WTC11 (cell line): ENCODE measurements around the gene HDGF.

Experiments used
- CBFB ChIP-seq: sonication (generic); formaldehyde crosslinking; IDR thresholded peaks from 2 replicates; pipeline ENCODE4 v1.8.1; 2022; ENCODE audit warnings: mild to moderate bottlenecking, low read depth, missing genetic modification reagents
- FOXK1 ChIP-seq: sonication (generic); formaldehyde crosslinking; IDR thresholded peaks from 2 replicates; pipeline ENCODE4 v1.8.0; 2022; ENCODE audit warnings: mild to moderate bottlenecking, moderate library complexity, missing genetic modification reagents
- HMGA2 ChIP-seq: fragments of 250-450 bp; sonication (Bioruptor Pico); IDR thresholded peaks from 2 replicates; pipeline ENCODE4 v1.4.0; 2021; ENCODE audit warnings: mild to moderate bottlenecking, moderate library complexity
- NFYB ChIP-seq: sonication (generic); formaldehyde crosslinking; conservative IDR thresholded peaks from 2 replicates; pipeline ENCODE4 v1.8.0; 2022; ENCODE audit warnings: low read depth, missing genetic modification reagents
- NR2C2 ChIP-seq: sonication (generic); formaldehyde crosslinking; IDR thresholded peaks from 2 replicates; pipeline ENCODE4 v1.8.0; 2022; ENCODE audit warnings: mild to moderate bottlenecking, missing genetic modification reagents
- RELA ChIP-seq: sonication (generic); formaldehyde crosslinking; IDR thresholded peaks from 2 replicates; pipeline ENCODE4 v1.8.1; 2022; ENCODE audit warnings: missing genetic modification reagents, mild to moderate bottlenecking, borderline replicate concordance
- SP1 ChIP-seq: sonication (generic); formaldehyde crosslinking; conservative IDR thresholded peaks from 2 replicates; pipeline ENCODE4 v1.8.1; 2022; ENCODE audit warnings: missing genetic modification reagents
- TF ChIP-seq, protein P1 (sequence below): fragments of 200-600 bp; IDR thresholded peaks from 2 replicates; pipeline ENCODE4 v1.8.0; 2022; ENCODE audit warnings: antibody characterized with exemption
- TF ChIP-seq, protein P2 (sequence below): sonication (generic); formaldehyde crosslinking; IDR thresholded peaks from 2 replicates; pipeline ENCODE4 v1.8.0; 2022; ENCODE audit warnings: mild to moderate bottlenecking, missing genetic modification reagents
- TF ChIP-seq, protein P3 (sequence below): sonication (generic); formaldehyde crosslinking; IDR thresholded peaks from 2 replicates; pipeline ENCODE4 v1.8.1; 2022; ENCODE audit warnings: low read depth, mild to moderate bottlenecking, moderate library complexity, missing genetic modification reagents, borderline replicate concordance
- TF ChIP-seq, protein P4 (sequence below): sonication (generic); formaldehyde crosslinking; IDR thresholded peaks from 2 replicates; pipeline ENCODE4 v1.8.1; 2023; ENCODE audit warnings: mild to moderate bottlenecking, missing genetic modification reagents
- TF ChIP-seq, protein P5 (sequence below): fragments of 250-450 bp; sonication (Bioruptor Pico); IDR thresholded peaks from 2 replicates; pipeline ENCODE4 v1.9.0; 2021; ENCODE audit warnings: moderate library complexity, mild to moderate bottlenecking, inconsistent platforms, borderline replicate concordance

DNA sequence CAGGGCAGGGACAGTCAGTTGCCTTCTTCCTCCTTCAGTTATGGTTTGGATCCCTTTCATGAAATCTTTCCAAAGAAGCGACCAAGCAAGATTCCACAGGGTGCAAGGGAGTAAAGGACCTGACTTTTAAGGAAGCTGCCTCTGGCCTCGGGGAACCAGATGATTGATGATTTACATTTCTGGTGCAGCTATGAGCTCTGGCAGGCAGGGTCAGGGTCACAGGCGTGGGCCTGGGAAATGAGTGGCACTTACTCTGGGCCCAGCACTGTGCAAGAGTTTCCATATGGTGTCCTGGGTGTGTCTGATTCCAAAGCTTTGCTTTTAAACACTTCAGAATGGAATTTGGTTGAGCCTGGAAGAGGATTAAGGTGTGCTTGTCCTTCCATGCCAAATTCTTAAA lies 38.8 kb downstream of the HDGF start:
- TF ChIP-seq, protein P1, sequence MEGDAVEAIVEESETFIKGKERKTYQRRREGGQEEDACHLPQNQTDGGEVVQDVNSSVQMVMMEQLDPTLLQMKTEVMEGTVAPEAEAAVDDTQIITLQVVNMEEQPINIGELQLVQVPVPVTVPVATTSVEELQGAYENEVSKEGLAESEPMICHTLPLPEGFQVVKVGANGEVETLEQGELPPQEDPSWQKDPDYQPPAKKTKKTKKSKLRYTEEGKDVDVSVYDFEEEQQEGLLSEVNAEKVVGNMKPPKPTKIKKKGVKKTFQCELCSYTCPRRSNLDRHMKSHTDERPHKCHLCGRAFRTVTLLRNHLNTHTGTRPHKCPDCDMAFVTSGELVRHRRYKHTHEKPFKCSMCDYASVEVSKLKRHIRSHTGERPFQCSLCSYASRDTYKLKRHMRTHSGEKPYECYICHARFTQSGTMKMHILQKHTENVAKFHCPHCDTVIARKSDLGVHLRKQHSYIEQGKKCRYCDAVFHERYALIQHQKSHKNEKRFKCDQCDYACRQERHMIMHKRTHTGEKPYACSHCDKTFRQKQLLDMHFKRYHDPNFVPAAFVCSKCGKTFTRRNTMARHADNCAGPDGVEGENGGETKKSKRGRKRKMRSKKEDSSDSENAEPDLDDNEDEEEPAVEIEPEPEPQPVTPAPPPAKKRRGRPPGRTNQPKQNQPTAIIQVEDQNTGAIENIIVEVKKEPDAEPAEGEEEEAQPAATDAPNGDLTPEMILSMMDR, result no peak
- TF ChIP-seq FOXK1 (CRISPR knock-in tag), result no peak
- TF ChIP-seq, protein P2, sequence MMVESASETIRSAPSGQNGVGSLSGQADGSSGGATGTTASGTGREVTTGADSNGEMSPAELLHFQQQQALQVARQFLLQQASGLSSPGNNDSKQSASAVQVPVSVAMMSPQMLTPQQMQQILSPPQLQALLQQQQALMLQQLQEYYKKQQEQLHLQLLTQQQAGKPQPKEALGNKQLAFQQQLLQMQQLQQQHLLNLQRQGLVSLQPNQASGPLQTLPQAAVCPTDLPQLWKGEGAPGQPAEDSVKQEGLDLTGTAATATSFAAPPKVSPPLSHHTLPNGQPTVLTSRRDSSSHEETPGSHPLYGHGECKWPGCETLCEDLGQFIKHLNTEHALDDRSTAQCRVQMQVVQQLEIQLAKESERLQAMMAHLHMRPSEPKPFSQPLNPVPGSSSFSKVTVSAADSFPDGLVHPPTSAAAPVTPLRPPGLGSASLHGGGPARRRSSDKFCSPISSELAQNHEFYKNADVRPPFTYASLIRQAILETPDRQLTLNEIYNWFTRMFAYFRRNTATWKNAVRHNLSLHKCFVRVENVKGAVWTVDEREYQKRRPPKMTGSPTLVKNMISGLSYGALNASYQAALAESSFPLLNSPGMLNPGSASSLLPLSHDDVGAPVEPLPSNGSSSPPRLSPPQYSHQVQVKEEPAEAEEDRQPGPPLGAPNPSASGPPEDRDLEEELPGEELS (CRISPR knock-in tag), result no peak
- TF ChIP-seq, protein P3, sequence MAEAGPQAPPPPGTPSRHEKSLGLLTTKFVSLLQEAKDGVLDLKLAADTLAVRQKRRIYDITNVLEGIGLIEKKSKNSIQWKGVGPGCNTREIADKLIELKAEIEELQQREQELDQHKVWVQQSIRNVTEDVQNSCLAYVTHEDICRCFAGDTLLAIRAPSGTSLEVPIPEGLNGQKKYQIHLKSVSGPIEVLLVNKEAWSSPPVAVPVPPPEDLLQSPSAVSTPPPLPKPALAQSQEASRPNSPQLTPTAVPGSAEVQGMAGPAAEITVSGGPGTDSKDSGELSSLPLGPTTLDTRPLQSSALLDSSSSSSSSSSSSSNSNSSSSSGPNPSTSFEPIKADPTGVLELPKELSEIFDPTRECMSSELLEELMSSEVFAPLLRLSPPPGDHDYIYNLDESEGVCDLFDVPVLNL (CRISPR knock-in tag), result no peak
- TF ChIP-seq, protein P4, sequence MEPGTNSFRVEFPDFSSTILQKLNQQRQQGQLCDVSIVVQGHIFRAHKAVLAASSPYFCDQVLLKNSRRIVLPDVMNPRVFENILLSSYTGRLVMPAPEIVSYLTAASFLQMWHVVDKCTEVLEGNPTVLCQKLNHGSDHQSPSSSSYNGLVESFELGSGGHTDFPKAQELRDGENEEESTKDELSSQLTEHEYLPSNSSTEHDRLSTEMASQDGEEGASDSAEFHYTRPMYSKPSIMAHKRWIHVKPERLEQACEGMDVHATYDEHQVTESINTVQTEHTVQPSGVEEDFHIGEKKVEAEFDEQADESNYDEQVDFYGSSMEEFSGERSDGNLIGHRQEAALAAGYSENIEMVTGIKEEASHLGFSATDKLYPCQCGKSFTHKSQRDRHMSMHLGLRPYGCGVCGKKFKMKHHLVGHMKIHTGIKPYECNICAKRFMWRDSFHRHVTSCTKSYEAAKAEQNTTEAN (CRISPR knock-in tag), result no peak
- no peak for TF ChIP-seq RELA (CRISPR knock-in tag)
- TF ChIP-seq, protein P5, sequence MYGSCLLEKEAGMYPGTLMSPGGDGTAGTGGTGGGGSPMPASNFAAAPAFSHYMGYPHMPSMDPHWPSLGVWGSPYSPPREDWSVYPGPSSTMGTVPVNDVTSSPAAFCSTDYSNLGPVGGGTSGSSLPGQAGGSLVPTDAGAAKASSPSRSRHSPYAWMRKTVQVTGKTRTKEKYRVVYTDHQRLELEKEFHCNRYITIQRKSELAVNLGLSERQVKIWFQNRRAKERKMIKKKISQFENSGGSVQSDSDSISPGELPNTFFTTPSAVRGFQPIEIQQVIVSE (CRISPR knock-in tag), result no peak
- TF ChIP-seq CBFB (CRISPR knock-in tag), result no peak
- no peak for TF ChIP-seq NR2C2
- TF ChIP-seq SP1, result no peak
- TF ChIP-seq HMGA2, result no peak
- TF ChIP-seq NFYB (CRISPR knock-in tag), result no peak
